G401.6 (cell line): Measurements from ENCODE around the gene CUEDC2.

ENCODE experiments used
- FAIRE-seq: peaks from 2 replicates; lab custom pipeline; 2012; peaks lifted over from hg19 to GRCh38; lab: Jason Lieb, UNC

The CUEDC2 gene

DNA sequence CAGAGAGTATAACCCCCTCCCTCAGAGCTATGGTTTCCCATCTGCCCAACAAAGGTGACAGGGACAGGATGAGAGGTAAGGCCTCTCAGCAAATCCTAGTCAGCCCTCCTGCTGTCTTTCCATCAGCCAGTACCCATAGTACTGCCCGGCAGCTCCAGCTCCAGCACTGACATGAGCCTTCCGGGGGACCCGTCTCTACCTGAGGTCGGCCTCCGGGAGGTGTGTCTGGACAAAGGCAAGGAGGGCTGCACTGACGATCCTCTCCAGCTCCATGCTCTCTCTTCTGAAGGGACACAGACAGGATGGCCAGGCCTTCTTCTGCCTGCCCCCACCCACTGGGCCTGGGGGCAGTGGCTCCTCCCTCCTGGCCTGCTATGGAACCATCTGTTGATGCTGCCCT, 7.5 kb downstream of the CUEDC2 start:
- no peak for FAIRE-seq

DNA sequence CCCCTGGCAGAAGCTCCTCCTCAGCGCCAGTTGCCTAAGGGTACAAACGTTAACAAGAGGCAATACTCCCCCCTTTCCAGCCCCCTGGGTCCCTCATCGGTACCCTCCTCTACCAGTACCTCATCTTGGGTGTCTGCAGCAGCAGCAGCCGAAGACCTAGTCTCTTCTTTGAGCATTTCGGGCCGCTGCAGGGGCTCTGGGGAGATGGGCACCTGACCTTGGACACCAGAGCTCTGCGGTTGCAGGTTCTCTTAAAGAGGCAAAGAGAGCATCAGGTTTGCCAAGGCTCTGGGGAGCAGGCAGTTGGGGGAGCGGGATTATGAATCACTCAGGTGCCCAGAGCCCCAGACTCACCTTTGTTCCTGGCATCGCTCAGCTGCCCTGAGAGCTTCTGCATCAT, 8.2 kb downstream of the CUEDC2 start:
- FAIRE-seq, result no peak

DNA sequence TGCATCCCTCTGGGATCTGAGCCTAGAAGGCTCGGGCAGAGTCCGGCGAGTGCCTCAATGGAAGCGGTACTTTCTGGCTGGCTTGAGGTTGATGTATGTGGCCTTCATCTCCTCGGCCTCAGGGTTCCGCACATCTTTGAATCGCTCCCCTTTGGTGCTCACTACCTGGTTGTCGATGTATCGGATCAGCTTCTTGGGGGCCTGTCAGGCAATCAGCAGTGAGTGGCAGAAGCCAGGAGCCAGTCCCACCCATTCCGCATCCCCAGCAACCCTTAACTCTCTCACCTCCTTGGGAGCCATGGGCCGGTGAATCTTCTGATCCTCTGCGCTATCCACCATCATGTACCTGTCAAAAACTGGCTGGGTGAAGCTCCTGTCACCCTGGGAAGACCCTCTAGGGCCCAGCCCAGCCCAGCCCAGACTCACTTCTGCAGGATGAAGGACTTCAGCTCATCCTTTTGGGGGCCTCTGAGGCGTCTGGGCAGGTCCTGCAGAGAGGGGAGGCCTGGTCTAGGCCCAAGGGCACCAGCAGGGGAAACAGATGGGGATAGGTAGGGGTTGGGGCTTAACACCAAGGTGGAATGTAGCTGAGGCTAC, 8.9 kb downstream of the CUEDC2 start:
- FAIRE-seq, result no peak

DNA sequence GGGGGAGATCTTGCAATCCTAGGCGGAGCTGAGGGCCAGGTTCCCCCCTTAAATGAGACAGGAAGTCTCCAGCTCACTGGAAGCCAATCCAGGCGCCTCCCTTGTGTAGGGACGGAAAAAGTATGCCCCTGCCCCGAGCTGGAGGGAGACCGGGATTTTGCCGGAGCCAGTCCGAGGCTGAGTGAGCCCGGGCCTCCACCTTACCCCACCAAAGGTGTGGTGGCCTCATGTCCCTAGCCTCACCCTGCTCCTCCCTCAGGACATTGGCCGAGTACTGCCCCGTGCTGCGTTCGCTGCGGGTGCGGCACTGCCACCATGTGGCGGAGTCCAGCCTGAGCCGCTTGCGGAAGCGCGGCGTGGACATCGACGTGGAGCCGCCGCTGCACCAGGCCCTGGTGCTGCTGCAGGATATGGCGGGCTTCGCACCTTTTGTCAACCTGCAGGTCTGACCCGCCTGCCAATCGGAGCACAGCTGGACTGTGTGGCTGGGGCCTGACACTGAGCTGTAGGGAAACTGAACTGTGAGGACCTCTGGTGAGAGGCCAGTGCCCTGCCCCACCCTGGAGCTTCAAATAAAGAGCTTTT, 9.7 kb downstream of the CUEDC2 start:
- no peak for FAIRE-seq

DNA sequence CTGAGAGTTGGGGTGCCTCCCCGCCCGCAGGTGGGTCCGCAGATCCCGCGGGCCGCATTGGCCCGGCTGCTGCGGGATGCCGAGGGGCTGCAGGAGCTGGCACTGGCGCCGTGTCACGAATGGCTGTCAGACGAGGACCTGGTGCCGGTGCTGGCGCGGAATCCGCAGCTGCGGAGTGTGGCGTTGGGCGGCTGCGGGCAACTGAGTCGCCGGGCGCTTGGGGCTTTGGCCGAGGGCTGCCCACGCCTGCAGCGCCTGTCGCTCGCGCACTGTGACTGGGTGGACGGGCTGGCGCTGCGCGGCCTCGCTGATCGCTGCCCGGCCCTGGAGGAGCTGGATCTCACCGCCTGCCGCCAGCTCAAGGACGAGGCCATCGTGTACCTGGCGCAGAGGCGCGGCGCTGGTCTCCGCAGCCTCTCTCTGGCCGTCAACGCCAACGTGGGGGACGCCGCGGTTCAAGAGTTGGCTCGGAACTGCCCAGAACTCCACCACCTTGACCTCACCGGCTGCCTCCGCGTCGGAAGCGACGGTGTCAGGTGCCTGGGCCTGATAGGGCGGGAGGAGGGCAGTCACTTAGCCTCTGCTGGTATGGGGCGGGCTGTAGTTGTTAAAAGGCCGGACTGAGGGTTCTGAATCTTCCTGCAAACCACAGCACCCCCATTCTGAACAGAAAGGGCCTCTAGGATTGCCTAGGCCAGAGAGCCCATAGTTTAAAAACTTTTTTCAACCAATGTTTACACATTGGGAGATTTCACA, 10.4 kb downstream of the CUEDC2 start:
- no peak for FAIRE-seq

DNA sequence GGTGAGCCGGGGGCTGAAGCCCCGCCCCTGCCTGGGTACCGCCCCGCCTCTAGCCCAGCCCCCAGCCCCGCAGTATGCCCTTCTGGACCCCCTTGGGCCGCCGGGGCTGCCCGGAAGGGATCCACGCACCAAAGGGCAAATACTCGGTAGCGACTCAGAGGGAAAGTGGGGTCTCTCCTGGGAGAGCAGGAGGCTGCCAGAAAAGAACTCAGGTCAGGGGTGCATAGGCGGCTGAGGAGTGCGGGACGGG, 10.9 kb downstream of the CUEDC2 start:
- no peak for FAIRE-seq

DNA sequence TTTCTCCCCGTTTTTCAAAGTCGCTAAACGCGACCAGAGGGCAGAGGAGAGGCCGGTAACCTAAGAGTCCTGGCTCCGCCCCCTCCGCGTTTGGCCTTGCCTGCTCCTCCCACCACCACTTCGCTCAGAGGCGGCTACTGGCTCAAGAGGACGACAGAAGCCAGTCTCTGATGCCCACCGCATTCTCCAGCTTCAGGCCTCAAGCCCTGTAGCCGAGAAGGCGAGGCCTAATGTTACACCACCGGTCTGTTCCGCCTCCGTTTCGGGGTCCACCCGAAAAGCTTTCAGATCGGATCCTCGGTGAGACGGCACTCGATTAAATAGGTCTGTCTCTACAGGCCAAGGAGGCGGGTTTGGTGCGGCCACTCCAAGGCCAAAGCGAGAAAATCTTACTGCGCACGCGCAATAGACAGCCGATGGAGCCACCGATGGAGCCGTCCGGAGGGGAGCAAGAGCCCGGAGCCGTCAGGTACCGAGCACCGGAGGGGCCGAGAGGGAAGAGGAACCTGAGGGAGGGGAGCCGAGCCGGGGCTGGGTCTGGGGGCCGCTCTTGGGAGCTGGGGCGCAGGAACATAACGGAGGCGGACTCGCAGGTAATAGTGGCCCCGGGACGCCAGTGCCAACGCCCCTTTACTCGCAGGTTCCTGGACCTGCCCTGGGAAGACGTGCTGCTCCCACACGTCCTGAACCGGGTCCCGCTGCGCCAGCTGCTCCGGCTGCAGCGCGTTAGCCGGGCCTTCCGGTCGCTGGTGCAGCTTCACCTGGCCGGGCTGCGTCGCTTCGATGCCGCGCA, 11.5 kb downstream of the CUEDC2 start, which contains the start of gene FBXL15:
TSS of gene FBXL15 (plus strand) at position 123 of the 793 bp plus-strand sequence. CDS start at position 417, 294 bp downstream.
- peak; percentile 97 for FAIRE-seq

DNA sequence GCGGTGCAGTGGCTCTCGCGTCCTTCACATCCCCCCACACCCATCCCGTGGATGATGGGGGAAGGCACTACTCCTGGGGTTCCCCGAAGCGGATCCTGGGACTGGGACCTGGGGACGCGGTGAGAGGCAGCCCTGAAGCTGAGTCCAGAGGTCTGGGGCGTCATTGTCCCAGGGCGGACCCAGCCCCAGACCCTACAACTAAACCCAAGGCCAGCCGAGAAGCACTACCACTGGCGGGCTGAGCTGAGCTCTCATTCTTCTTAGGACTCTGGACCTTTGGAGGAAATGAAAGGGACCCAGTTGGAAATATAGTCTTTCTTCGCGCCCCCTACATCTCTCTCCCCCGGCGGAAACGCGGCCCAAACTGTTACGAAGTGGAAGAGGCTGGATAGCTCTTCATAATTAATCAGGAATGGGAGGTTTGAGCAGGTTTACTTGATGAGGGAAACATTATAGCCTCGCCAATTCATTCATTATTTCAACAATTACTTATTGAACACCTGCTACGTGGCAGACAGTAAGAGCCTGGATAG, 12.1 kb downstream of the CUEDC2 start:
- no peak for FAIRE-seq

DNA sequence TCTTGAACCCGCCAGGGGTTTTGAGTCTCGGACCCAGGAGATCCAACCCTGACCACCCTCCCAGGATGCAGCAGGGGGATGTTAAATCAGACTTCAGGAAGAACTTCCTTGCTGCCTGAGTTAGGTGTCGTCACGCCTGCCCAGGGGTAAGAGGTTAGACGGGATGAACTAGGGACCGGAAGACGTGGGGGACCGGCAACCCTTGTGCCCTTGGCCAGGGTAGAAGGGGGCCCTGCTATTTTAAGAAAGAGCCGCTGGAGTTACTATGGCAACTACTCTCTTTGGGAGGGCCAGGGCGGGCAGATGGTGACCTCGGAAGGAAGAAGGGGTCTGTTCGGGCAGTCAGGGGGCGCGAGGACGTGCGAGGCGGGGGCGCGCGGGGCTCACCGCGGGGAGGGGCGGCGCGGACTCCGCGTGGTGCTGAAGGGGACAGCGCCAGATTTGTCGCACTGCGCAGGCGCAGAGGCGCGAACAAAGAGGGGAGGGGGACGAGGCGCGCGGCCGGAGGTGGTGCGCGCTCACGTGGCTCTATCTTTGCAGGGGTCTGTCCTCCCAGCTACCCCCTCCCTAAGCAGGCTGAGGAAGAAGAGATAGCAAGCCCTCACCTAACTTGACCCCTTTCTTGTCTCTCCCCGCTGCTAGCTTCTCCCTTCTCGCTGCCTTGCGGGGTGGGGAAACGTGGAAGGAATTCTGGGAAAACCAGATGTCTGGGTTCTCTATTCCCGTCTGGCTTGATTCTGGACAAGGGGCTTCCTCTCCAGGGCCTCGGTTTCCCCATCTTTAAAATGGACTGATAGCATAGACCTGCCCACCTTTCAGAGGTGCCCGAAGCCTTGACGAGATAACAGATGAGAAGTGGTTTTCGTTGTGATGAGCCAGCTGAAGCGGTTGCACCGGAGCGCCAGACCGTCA, 12.8 kb downstream of the CUEDC2 start:
- FAIRE-seq, result no peak

DNA sequence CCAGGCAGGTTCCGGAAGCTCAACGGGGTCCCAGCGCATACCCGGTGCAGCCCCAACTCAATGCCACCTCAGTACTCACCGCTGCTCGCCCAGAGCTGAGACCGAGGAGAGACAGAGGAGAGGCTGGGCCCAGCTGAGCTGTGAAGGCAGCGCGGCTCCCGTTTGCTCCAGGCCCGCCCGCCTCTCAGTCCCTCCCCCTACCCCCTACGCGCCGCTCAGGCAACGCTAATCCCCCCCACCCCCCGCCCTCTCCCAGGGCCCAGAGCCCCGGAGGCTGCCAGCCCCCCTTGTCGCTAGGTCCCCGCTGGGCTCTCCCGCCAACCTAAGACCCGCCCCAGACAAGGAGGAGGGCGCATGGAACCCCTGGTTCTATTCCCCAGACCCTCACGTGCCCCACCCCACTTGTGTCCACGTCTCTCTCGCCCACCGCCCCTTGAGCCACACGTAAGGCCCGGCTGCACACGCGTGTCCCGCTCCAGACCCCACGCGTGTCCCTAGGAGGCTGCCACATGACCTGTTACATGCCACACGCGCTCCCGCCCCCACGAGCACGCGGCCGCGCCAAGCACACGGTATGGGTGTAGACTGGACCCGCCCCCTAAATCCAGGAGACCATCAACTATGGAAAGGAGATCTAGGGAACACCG, 13.6 kb downstream of the CUEDC2 start, which contains the start of gene PSD:
TSS of gene PSD (minus strand) at position 164 of the 647 bp plus-strand sequence. CDS start 1,747 bp downstream, outside the sequence.
- no peak for FAIRE-seq

DNA sequence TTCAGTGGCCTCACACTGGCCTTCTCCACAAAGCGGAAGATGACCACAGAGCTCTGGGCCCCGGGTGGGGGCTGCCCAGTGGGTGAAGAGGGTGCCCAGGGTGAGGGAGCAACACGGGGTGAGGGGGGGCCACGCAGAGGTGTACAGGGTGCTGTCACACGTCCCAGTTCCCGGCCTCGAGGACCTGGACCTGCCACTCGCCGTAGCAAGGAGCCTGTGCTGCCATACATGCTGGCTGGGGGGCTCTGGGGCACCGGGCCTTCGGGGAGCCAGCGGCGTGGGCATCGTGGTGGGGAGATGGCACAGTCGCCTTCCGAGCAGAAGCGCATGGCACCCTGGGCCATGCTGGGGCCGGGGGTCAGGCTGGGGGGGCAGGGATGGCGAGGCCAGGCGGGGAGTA, 15.7 kb downstream of the CUEDC2 start:
- no peak for FAIRE-seq

DNA sequence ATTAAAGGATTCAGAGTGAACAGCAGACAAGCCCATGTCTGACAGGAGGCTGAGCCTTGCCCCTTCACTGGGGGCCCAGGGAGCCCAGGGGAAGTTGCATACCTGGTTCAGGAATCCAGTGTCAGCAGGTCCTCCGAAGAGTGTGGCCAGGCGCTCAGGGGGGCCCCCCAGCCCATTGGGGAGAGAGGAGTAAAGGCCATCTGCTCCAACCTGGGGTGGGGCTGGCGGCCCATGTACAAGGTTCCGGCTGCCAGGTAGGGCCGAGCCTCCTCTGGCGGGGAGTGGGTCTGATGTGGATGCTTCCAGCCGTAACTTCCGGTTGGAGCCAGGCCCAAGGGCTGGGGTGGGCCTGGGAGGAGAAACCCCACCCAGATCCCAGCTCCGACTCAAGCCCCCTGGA, 16.1 kb downstream of the CUEDC2 start:
- FAIRE-seq, result no peak

DNA sequence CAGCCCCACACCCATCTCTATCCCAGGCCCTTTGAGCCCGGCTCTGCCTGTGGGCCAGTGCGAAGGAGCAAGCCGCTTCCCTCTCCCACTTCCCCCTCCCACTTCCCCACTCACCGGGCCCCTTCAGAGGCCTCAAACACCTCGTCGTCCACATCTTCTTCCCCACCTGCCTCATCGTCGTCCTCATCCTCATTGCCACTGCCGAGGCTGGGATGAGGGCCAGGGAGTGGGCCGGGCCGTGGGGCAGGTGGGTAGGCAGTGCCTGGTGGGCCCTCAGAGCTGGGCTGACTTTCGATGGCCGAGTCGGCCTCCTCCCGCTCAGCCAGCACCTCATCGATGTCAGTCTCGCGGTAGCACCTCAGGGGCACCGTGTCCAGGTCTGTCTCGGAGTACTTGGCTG, 17.6 kb downstream of the CUEDC2 start:
- FAIRE-seq, result no peak

DNA sequence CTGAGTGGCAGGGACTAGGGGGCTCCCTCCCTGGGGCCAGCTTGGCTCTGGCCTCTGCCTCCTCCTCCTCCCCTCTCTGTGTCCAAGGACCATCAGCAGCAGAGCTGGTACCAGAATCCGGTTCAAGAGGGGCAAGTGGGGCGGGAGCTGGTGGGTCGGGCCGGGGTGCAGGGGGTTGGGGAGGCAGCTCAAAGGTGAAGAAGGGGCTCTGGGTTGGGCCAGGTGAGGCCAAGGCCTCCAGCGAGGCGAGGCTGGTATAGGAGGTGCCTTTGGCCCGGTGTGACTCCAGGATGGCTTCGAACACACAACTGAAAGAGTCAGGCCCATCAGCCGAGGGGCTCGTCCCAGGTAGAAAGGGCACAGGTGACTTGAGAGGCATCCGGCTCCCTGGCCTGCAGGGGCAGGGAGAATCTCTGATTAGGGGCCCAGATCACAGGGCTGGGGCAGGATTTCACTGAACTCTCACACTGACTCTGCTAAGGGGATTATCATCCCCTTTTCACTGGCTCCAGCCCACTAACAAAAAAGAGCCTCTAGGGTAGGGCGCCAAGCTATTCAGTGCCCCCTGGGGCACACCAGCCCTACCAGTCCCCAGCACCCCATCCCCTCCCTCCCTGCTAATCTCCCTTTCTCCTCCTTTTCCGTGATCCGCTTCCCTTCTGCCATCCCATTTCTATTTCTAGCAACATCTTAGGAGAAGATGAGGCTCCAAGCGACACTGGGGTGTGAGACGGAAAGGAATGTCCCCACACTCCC, 18.4 kb downstream of the CUEDC2 start:
- FAIRE-seq, result no peak

DNA sequence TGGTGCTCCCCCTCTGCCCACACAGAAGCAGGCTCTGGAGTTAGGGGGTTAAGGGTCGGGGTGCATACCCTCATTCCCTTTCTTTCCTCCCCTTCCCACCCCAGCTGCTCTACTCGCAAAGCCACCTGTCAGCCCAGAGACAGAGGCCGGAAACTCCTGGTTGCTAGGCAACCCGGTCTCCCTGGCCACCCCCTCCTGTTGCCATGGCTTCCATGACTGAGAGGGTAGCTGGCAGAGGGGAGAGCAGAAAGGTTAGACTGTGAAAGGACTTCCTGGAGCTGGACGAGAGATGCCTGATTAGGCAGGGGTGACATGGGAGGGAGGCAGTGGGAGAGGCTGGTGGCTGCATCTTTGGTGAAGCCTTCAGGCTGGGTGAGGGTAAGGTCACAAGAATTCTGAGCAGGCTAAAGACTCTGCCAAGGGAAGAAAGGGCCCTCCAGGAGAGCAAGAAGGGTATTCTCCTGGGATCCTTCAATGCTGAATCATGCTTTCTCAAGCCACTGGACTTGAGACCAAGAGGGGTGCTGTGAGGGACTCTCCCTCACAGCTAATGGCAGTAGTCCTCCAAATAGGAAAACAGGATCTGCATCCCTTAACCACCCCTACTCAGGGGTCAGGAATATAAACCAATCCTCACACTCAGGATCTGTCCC, 19.2 kb downstream of the CUEDC2 start:
- no peak for FAIRE-seq

DNA sequence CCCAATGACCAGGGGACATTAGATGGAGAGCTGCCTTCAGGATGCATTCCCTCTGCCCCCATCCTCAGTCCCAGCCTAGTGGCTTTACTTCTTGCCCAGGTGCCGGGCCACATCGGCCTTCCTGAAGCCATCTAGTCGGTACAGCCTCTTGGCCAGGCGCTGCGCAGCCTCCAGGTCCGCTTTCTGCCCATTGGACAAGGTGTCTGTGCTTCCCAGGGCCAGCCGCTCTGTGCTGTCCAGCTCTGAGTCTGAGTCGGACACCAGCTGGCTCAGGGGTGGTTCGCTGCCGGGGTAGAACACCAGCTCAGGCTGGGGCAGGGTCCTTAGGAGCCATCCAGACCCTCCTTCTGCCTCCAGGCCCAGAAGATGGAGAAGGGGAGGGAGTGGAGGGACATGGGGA, 20.1 kb downstream of the CUEDC2 start:
- FAIRE-seq, result no peak

DNA sequence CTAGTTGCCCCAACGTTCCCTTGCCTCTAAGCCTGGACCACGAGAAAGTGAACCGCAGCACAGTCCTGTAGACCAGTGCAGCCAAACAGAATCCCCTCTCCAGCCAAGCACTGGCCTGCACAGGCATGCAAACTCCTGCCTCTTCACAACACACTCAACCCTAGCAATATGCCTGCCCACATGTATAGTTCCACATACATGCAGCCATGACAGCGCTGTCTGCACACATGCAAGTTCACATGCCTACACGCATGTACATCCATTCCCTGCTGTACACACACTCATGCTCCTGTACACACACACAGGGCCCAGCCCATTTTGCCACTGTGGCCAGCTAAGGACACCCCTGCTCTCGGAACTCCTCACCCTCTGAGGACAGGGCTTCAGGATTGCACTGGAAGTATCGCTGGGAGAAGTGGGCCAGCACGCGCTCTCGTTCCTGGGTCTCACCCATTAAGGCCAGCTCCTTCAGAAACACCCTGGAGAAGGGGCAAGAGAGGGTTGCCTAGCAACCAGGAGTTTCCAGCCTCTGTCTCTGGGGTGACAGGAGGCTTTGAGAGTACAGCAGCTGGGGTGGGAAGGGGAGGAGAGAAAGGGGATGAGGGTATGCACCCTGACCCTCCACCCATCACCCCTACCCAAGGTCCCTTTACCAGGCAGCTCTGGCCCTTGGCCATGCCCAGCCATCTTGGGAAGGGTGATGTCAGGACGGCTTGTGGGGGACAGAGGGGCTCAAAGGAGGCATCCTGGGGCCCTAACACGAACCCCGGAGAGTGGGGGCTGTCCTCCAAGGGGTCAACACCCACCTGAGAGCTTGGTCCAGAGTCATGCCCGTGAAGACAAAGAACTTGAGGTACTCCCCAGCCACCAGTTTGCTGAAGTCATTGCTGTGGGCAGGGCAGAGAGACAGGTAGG, 20.8 kb downstream of the CUEDC2 start:
- no peak for FAIRE-seq

DNA sequence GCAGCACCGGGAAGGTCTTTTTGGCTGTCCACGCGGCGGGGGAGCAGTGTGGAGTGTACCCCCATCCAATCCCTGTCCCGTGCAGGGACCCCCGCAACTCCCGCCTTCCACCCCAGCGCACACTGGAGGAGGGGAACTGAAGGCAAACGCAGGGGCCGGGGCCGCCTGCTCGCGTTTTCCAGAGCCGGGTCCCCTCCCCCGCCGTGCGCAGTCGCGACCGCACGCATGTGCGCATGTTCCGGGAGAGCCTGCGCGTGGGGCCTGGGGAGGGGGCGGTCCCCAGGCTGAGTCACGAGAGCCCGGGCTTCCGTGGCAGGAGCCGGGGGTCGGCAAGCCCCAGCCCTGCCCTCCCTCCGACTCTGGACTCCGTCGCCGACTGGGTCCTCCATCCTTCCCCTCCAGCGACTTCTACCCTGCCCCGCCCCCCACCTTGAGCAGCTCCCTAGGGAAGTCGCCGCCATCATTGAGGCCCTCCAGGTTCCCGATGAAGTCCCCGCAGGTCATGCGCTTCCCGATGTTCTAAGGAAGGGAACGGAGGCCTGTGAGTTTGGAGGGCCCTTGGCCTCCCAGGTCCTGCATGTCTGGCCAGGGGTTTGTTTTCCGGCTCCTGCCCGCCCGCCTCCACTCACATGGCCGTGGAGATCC, 21.8 kb downstream of the CUEDC2 start:
- no peak for FAIRE-seq
